ENCODE data around the gene ADCK1.

ADCK1 gene

GRCh38 chr14:77964586-77964985, 164.7 kb downstream of the ADCK1 start:
- TF ChIP-seq GATA3 (IDR thresholded peaks at IDR 0.05; ENCODE audit: low read depth, low read length) (no peak), GATA2 (IDR thresholded peaks at IDR 0.05; ENCODE audit: low read depth, low read length) (no peak)

GRCh38 chr14:77965050-77965449, 165.1 kb downstream of the ADCK1 start:
- TF ChIP-seq GATA2 (IDR thresholded peaks at IDR 0.05; ENCODE audit: low read depth, low read length) (no peak), GATA3 (IDR thresholded peaks at IDR 0.05; ENCODE audit: low read depth, low read length) (no peak)

GRCh38 chr14:77965919-77966435, 166.1 kb downstream of the ADCK1 start:
- TF ChIP-seq GATA2 (IDR thresholded peaks at IDR 0.05; ENCODE audit: low read depth, low read length), result no peak
- no peak for TF ChIP-seq GATA3 (IDR thresholded peaks at IDR 0.05; ENCODE audit: low read depth, low read length)

GRCh38 chr14:77967110-77967509, 167.2 kb downstream of the ADCK1 start:
- TF ChIP-seq GATA3 (IDR thresholded peaks at IDR 0.05; ENCODE audit: low read depth, low read length) (no peak), GATA2 (IDR thresholded peaks at IDR 0.05; ENCODE audit: low read depth, low read length) (no peak)

GRCh38 chr14:77970646-77971045, 170.7 kb downstream of the ADCK1 start:
- TF ChIP-seq GATA2 (IDR thresholded peaks at IDR 0.05; ENCODE audit: low read depth, low read length), result no peak
- TF ChIP-seq GATA3 (IDR thresholded peaks at IDR 0.05; ENCODE audit: low read depth, low read length), result no peak

- no peak for TF ChIP-seq GATA3 (IDR thresholded peaks at IDR 0.05; ENCODE audit: low read depth, low read length)
- no peak for TF ChIP-seq GATA2 (IDR thresholded peaks at IDR 0.05; ENCODE audit: low read depth, low read length)
Observed at GRCh38 chr14:77973246-77973645, 173.3 kb downstream of the ADCK1 start.

- TF ChIP-seq GATA2 (IDR thresholded peaks at IDR 0.05; ENCODE audit: low read depth, low read length) (no peak), GATA3 (IDR thresholded peaks at IDR 0.05; ENCODE audit: low read depth, low read length) (no peak)
Observed at GRCh38 chr14:77976591-77976990, 176.7 kb downstream of the ADCK1 start.

GRCh38 chr14:77979171-77979570, 179.3 kb downstream of the ADCK1 start:
- no peak for TF ChIP-seq GATA3 (IDR thresholded peaks at IDR 0.05; ENCODE audit: low read depth, low read length)
- no peak for TF ChIP-seq GATA2 (IDR thresholded peaks at IDR 0.05; ENCODE audit: low read depth, low read length)

- TF ChIP-seq GATA3 (IDR thresholded peaks at IDR 0.05; ENCODE audit: low read depth, low read length) (no peak), GATA2 (IDR thresholded peaks at IDR 0.05; ENCODE audit: low read depth, low read length) (no peak)
Observed at GRCh38 chr14:77979666-77980351, 179.9 kb downstream of the ADCK1 start.

- TF ChIP-seq GATA2 (IDR thresholded peaks at IDR 0.05; ENCODE audit: low read depth, low read length) (no peak), GATA3 (IDR thresholded peaks at IDR 0.05; ENCODE audit: low read depth, low read length) (no peak)
Observed at GRCh38 chr14:77980475-77981321, 180.8 kb downstream of the ADCK1 start.
